ENCODE measurements around the gene PGBD5.

Gene PGBD5

DNA sequence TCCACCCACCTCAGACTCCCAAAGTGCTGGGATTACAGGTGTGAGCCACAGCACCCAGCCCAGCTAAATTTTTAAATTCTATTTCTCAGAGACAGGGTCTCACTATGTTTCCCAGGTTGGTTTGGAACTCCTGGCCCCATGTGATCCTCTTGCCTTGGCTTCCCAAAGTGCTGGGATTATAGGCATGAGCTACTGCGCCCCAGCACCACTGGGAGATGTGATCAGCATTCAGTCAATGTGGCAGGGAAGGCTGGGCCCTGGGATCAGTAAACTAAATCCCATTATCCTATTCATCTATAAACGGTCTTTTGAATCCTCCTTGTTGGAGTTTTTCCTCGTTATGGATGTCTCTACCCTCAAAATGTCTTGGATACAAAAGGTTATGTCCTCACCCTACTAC lies 113.5 kb downstream of the PGBD5 start:
- Histone ChIP-seq H3K27me3 (replicated peaks in 2 of 5; ENCODE audit: control insufficient read depth in 4 of 5, insufficient read depth in 5 of 5, low read length in 4 of 5) (peaks cover 0 to 4% (median 0%) of the 10 kb centered on the region in 5 experiments), H3K27ac (ENCODE audit: insufficient read depth in 1 of 2, low read depth in 1 of 2, low read length in 2 of 2, poor library complexity in 1 of 2, severe bottlenecking in 2 of 2) (no peak overlapping the region), H3K36me3 (ENCODE audit: control insufficient read depth in 4 of 4, insufficient read depth in 4 of 4, low read length in 3 of 4) (no peaks in the 10 kb centered on the region), H3K4me3 (ENCODE audit: control insufficient read depth in 1 of 7, extremely low read depth in 1 of 7, insufficient read depth in 4 of 7, low read depth in 2 of 7, low read length in 6 of 7) (no peak overlapping the region), H3K9me3 (ENCODE audit: control extremely low read depth in 1 of 5, control insufficient read depth in 4 of 5, insufficient read depth in 2 of 5, low read depth in 1 of 5, low read length in 4 of 5) (no peaks in the 10 kb centered on the region), H3K4me1 (ENCODE audit: control extremely low read depth in 1 of 4, control insufficient read depth in 4 of 4, insufficient read depth in 4 of 4, low read length in 3 of 4) (peaks cover 0 to 3% (median 0%) of the 10 kb centered on the region in 4 experiments)
- WGBS (ENCODE audit: insufficient coverage) = 90% methylated on average over 2 of the region's 3 CpGs
- POLR2A ChIA-PET = no interaction called here
- CTCF ChIA-PET = interaction anchor here (1.1 to 14.5 kb wide), 3 partner anchors 44 to 653 kb away, joined by 3 to 142 read pairs (median 3); no protein-coding TSS in a partner anchor
- DNase-seq = no peak

- Histone ChIP-seq H3K4me1 (ENCODE audit: control extremely low read depth in 1 of 4, control insufficient read depth in 4 of 4, insufficient read depth in 4 of 4, low read length in 3 of 4) (peaks cover 0 to 3% (median 0%) of the 10 kb centered on the region in 4 experiments), H3K27ac (ENCODE audit: insufficient read depth in 1 of 2, low read depth in 1 of 2, low read length in 2 of 2, poor library complexity in 1 of 2, severe bottlenecking in 2 of 2) (no peak overlapping the region), H3K36me3 (ENCODE audit: control insufficient read depth in 4 of 4, insufficient read depth in 4 of 4, low read length in 3 of 4) (no peaks in the 10 kb centered on the region), H3K27me3 (replicated peaks in 2 of 5; ENCODE audit: control insufficient read depth in 4 of 5, insufficient read depth in 5 of 5, low read length in 4 of 5) (no peaks in the 10 kb centered on the region), H3K9me3 (ENCODE audit: control extremely low read depth in 1 of 5, control insufficient read depth in 4 of 5, insufficient read depth in 2 of 5, low read depth in 1 of 5, low read length in 4 of 5) (no peaks in the 10 kb centered on the region), H3K4me3 (ENCODE audit: control insufficient read depth in 1 of 7, extremely low read depth in 1 of 7, insufficient read depth in 4 of 7, low read depth in 2 of 7, low read length in 6 of 7) (peak overlapping the region in 2 of 7 experiments; percentile 48 to 52)
- 48% methylated on average over 7 of the region's 14 CpGs for WGBS (ENCODE audit: insufficient coverage)
- ChIA-PET POLR2A (no interaction called here), CTCF (interaction anchor here (0.7 to 14.5 kb wide), 8 partner anchors 10 to 752 kb away, joined by 3 to 142 read pairs (median 5); partner anchors contain the start of gene ABCB10)
- peak; percentile 70 to 76 (median 70) for DNase-seq
These were observed 115.6 kb downstream of the PGBD5 start for GRCh38 chr1:230310381-230311163.

DNA sequence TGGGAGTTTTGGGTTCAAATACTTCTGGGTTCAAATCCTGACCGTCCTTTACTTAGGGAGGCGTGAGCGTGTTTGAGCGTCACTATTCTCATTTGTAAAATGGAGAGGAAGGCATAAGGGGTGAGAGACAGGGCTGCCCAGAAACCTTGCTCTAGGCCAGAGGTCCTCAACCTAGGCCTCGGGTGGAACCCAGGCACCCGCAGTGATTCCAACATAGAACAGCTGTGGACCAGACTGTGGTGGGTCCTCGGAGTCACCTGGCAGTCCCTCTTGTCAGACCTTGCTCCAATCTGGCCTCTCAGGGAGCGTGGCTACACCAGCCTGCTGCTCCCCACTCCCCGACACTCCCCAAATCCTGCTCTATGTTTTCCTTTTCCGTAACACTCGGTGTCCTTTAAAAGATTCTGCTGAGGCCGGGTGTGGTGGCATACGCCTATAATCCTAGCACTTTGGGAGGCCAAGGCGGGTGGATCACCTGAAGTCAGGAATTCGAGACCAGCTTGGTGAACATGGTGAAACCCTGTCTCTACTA lies 116.4 kb downstream of the PGBD5 start:
- 96% methylated on average over 13 of the region's 15 CpGs for WGBS (ENCODE audit: insufficient coverage)
- Histone ChIP-seq H3K36me3 (ENCODE audit: control insufficient read depth in 4 of 4, insufficient read depth in 4 of 4, low read length in 3 of 4) (no peaks in the 10 kb centered on the region), H3K4me1 (ENCODE audit: control extremely low read depth in 1 of 4, control insufficient read depth in 4 of 4, insufficient read depth in 4 of 4, low read length in 3 of 4) (peaks cover 0 to 3% (median 0%) of the 10 kb centered on the region in 4 experiments), H3K27me3 (replicated peaks in 2 of 5; ENCODE audit: control insufficient read depth in 4 of 5, insufficient read depth in 5 of 5, low read length in 4 of 5) (no peaks in the 10 kb centered on the region), H3K27ac (ENCODE audit: insufficient read depth in 1 of 2, low read depth in 1 of 2, low read length in 2 of 2, poor library complexity in 1 of 2, severe bottlenecking in 2 of 2) (no peak overlapping the region), H3K4me3 (ENCODE audit: control insufficient read depth in 1 of 7, extremely low read depth in 1 of 7, insufficient read depth in 4 of 7, low read depth in 2 of 7, low read length in 6 of 7) (no peak overlapping the region), H3K9me3 (ENCODE audit: control extremely low read depth in 1 of 5, control insufficient read depth in 4 of 5, insufficient read depth in 2 of 5, low read depth in 1 of 5, low read length in 4 of 5) (no peaks in the 10 kb centered on the region)
- no peak for DNase-seq
- ChIA-PET POLR2A (no interaction called here), CTCF (interaction anchor here (0.7 to 14.5 kb wide), 9 partner anchors 8 to 751 kb away, joined by 3 to 142 read pairs (median 5); partner anchors contain the start of gene ABCB10)

- Histone ChIP-seq H3K36me3 (ENCODE audit: control insufficient read depth in 4 of 4, insufficient read depth in 4 of 4, low read length in 3 of 4) (no peaks in the 10 kb centered on the region), H3K9me3 (ENCODE audit: control extremely low read depth in 1 of 5, control insufficient read depth in 4 of 5, insufficient read depth in 2 of 5, low read depth in 1 of 5, low read length in 4 of 5) (no peaks in the 10 kb centered on the region), H3K27me3 (replicated peaks in 2 of 5; ENCODE audit: control insufficient read depth in 4 of 5, insufficient read depth in 5 of 5, low read length in 4 of 5) (no peaks in the 10 kb centered on the region), H3K4me3 (ENCODE audit: control insufficient read depth in 1 of 7, extremely low read depth in 1 of 7, insufficient read depth in 4 of 7, low read depth in 2 of 7, low read length in 6 of 7) (no peak overlapping the region), H3K27ac (ENCODE audit: insufficient read depth in 1 of 2, low read depth in 1 of 2, low read length in 2 of 2, poor library complexity in 1 of 2, severe bottlenecking in 2 of 2) (no peak overlapping the region), H3K4me1 (ENCODE audit: control extremely low read depth in 1 of 4, control insufficient read depth in 4 of 4, insufficient read depth in 4 of 4, low read length in 3 of 4) (peaks cover 0 to 3% (median 0%) of the 10 kb centered on the region in 4 experiments)
- ChIA-PET CTCF (interaction anchor here (1.3 to 14.5 kb wide), 6 partner anchors 9 to 661 kb away, joined by 4 to 142 read pairs (median 6); no protein-coding TSS in a partner anchor), POLR2A (no interaction called here)
- 97% methylated on average over 13 of the region's 17 CpGs for WGBS (ENCODE audit: insufficient coverage)
- no peak for DNase-seq
These were observed 117.3 kb downstream of the PGBD5 start for GRCh38 chr1:230308821-230309220.

DNA sequence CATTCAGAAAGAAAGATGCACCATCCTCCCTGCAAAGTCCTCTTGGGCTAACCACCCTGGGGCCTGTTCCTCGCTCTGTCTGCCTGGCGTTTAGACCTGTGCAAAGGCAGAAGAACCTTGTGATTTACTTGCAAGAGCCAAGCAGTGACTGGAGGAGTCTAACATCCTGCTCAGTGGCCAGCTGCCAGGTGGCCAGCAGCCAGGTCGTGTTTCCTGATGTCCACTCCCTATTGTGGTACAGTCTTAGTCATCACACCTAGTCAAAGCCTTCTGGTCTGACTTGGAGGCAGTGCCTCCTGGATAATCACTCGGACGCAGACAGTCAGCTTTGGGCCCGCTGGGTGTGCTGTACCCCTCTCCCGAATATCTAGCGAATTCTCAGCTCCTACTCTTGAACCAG lies 118.1 kb downstream of the PGBD5 start:
- Histone ChIP-seq H3K36me3 (ENCODE audit: control insufficient read depth in 4 of 4, insufficient read depth in 4 of 4, low read length in 3 of 4) (no peaks in the 10 kb centered on the region), H3K4me1 (ENCODE audit: control extremely low read depth in 1 of 4, control insufficient read depth in 4 of 4, insufficient read depth in 4 of 4, low read length in 3 of 4) (peaks cover 0 to 3% (median 0%) of the 10 kb centered on the region in 4 experiments), H3K9me3 (ENCODE audit: control extremely low read depth in 1 of 5, control insufficient read depth in 4 of 5, insufficient read depth in 2 of 5, low read depth in 1 of 5, low read length in 4 of 5) (no peaks in the 10 kb centered on the region), H3K27me3 (replicated peaks in 2 of 5; ENCODE audit: control insufficient read depth in 4 of 5, insufficient read depth in 5 of 5, low read length in 4 of 5) (no peaks in the 10 kb centered on the region), H3K27ac (ENCODE audit: insufficient read depth in 1 of 2, low read depth in 1 of 2, low read length in 2 of 2, poor library complexity in 1 of 2, severe bottlenecking in 2 of 2) (no peak overlapping the region), H3K4me3 (ENCODE audit: control insufficient read depth in 1 of 7, extremely low read depth in 1 of 7, insufficient read depth in 4 of 7, low read depth in 2 of 7, low read length in 6 of 7) (no peak overlapping the region)
- CTCF ChIA-PET = interaction anchor here (1.9 to 14.5 kb wide), 2 partner anchors 10 to 649 kb away, joined by 6 to 142 read pairs; no protein-coding TSS in a partner anchor
- POLR2A ChIA-PET = no interaction called here
- WGBS (ENCODE audit: insufficient coverage) = 97% methylated on average over 7 of the region's 8 CpGs
- DNase-seq = no peak

DNA sequence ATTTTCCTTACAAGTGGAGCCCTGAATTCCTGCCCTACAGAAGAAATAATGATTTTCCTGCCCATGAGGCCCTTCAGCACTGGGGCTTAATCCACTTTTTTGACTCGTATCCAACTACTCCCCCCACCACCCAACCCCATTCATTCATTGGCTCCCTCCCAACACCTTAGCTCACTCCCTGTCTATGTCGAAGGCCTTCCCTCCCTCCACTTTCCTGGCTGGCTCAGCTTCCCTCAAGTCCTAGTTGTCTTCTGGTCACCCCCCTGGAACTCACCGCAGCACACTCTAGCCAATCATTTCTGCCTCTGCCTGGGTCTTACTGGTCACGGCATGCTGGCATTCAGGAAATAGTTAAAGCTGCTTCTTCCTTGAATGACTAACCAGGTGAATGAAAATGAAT lies 118.9 kb downstream of the PGBD5 start:
- CTCF ChIA-PET = interaction anchor here (1.6 to 14.5 kb wide), 3 partner anchors 11 to 648 kb away, joined by 3 to 142 read pairs (median 4); no protein-coding TSS in a partner anchor
- POLR2A ChIA-PET = no interaction called here
- no peak for DNase-seq
- Histone ChIP-seq H3K36me3 (ENCODE audit: control insufficient read depth in 4 of 4, insufficient read depth in 4 of 4, low read length in 3 of 4) (no peaks in the 10 kb centered on the region), H3K4me1 (ENCODE audit: control extremely low read depth in 1 of 4, control insufficient read depth in 4 of 4, insufficient read depth in 4 of 4, low read length in 3 of 4) (peaks cover 0 to 3% (median 0%) of the 10 kb centered on the region in 4 experiments), H3K4me3 (ENCODE audit: control insufficient read depth in 1 of 7, extremely low read depth in 1 of 7, insufficient read depth in 4 of 7, low read depth in 2 of 7, low read length in 6 of 7) (no peak overlapping the region), H3K27me3 (replicated peaks in 2 of 5; ENCODE audit: control insufficient read depth in 4 of 5, insufficient read depth in 5 of 5, low read length in 4 of 5) (no peaks in the 10 kb centered on the region), H3K9me3 (ENCODE audit: control extremely low read depth in 1 of 5, control insufficient read depth in 4 of 5, insufficient read depth in 2 of 5, low read depth in 1 of 5, low read length in 4 of 5) (no peaks in the 10 kb centered on the region), H3K27ac (ENCODE audit: insufficient read depth in 1 of 2, low read depth in 1 of 2, low read length in 2 of 2, poor library complexity in 1 of 2, severe bottlenecking in 2 of 2) (no peak overlapping the region)
- 92% methylated on average over 2 of the region's 4 CpGs for WGBS (ENCODE audit: insufficient coverage)

GRCh38 chr1:230306169-230306568 lies 120.0 kb downstream of the PGBD5 start:
- Histone ChIP-seq H3K9me3 (ENCODE audit: control extremely low read depth in 1 of 5, control insufficient read depth in 4 of 5, insufficient read depth in 2 of 5, low read depth in 1 of 5, low read length in 4 of 5) (no peaks in the 10 kb centered on the region), H3K36me3 (ENCODE audit: control insufficient read depth in 4 of 4, insufficient read depth in 4 of 4, low read length in 3 of 4) (no peaks in the 10 kb centered on the region), H3K27ac (ENCODE audit: insufficient read depth in 1 of 2, low read depth in 1 of 2, low read length in 2 of 2, poor library complexity in 1 of 2, severe bottlenecking in 2 of 2) (no peak overlapping the region), H3K4me1 (ENCODE audit: control extremely low read depth in 1 of 4, control insufficient read depth in 4 of 4, insufficient read depth in 4 of 4, low read length in 3 of 4) (peaks cover 0 to 3% (median 0%) of the 10 kb centered on the region in 4 experiments), H3K27me3 (replicated peaks in 2 of 5; ENCODE audit: control insufficient read depth in 4 of 5, insufficient read depth in 5 of 5, low read length in 4 of 5) (no peaks in the 10 kb centered on the region), H3K4me3 (ENCODE audit: control insufficient read depth in 1 of 7, extremely low read depth in 1 of 7, insufficient read depth in 4 of 7, low read depth in 2 of 7, low read length in 6 of 7) (no peak overlapping the region)
- peak in 2 of 3 donors; percentile 17 to 37 for DNase-seq
- ChIA-PET CTCF (interaction anchor here (0.9 to 14.5 kb wide), 7 partner anchors 12 to 647 kb away, joined by 3 to 142 read pairs (median 4); no protein-coding TSS in a partner anchor), POLR2A (no interaction called here)
- 80% methylated on average over 3 of the region's 4 CpGs for WGBS (ENCODE audit: insufficient coverage)
